ENCODE measurements around the gene SLC2A14.

Gene SLC2A14

GRCh38 chr12:7769999-7770398 is 102.7 kb downstream of the SLC2A14 start:
- Histone ChIP-seq H3K27ac (no peak overlapping the region), H3K79me2 (ENCODE audit: insufficient read depth, low read depth) (no peaks in the 10 kb centered on the region), H4K20me1 (ENCODE audit: insufficient read depth) (no peaks in the 10 kb centered on the region), H3K36me3 (ENCODE audit: insufficient read depth) (no peaks in the 10 kb centered on the region), H3K4me1 (ENCODE audit: low read depth, poor library complexity, severe bottlenecking) (no peaks in the 10 kb centered on the region), H3K4me2 (no peak overlapping the region), H3K4me3 (IDR thresholded peaks at IDR 0.05; ENCODE audit: insufficient read depth, low read depth, low read length) (no peak overlapping the region), H2AFZ (ENCODE audit: low read depth) (no peak overlapping the region), H3K27me3 (ENCODE audit: insufficient read depth, low read depth) (no peaks in the 10 kb centered on the region), H3K9ac (no peak overlapping the region)
- TF ChIP-seq CTCF (conservative IDR thresholded peaks at IDR 0.05; ENCODE audit: low read depth, low read length) = no peak

Measured in KMS-11 (cell line).